HG03460 (cell line): ENCODE measurements around the gene GFRA3.
"Not testable (repeated sequence)": the region's sequence is repeated elsewhere in the genome, so short reads cannot be mapped to it uniquely, and the experiment has no call there.

Experiments used
- ATAC-seq: cut with Tn5 transposase; IDR thresholded peaks from one replicate; pipeline ENCODE4 v1.9.1; 2021; ENCODE audit not compliant: unreplicated experiment

The GFRA3 gene

GRCh38 chr5:138274189-138274853 lies at the start of gene GFRA3:
Gene GFRA3, minus strand, starts transcription at chr5:138274621. Its CDS starts 197 bp downstream, at chr5:138274424.
- ATAC-seq = no peak

- not testable (repeated sequence) for ATAC-seq
Observed at GRCh38 chr5:138318211-138318610, 43.8 kb upstream of the GFRA3 start.

GRCh38 chr5:138316355-138316754 lies 41.9 kb upstream of the GFRA3 start:
- no peak for ATAC-seq

GRCh38 chr5:138315751-138316278 lies 41.4 kb upstream of the GFRA3 start:
- no peak for ATAC-seq

GRCh38 chr5:138305797-138306196 lies 31.4 kb upstream of the GFRA3 start:
- no peak for ATAC-seq

GRCh38 chr5:138303372-138303771 lies 29.0 kb upstream of the GFRA3 start:
- no peak for ATAC-seq

- no peak for ATAC-seq
Observed at GRCh38 chr5:138289296-138289695, 14.9 kb upstream of the GFRA3 start.

- ATAC-seq = no peak
Observed at GRCh38 chr5:138287246-138287645, 12.8 kb upstream of the GFRA3 start.

GRCh38 chr5:138282920-138283742 lies 8.7 kb upstream of the GFRA3 start:
- ATAC-seq = no peak

GRCh38 chr5:138280915-138281314 lies 6.5 kb upstream of the GFRA3 start:
- no peak for ATAC-seq

GRCh38 chr5:138276402-138277054 lies 2.1 kb upstream of the GFRA3 start:
- ATAC-seq = no peak

- ATAC-seq = no peak
Observed at GRCh38 chr5:138275895-138276294, 1.5 kb upstream of the GFRA3 start.

- no peak for ATAC-seq
Observed at GRCh38 chr5:138275379-138275782, 960 bp upstream of the GFRA3 start.

- ATAC-seq = no peak
Observed at GRCh38 chr5:138273834-138274188, 610 bp downstream of the GFRA3 start.

GRCh38 chr5:138272681-138273080 lies 1.7 kb downstream of the GFRA3 start:
- ATAC-seq = no peak

- no peak for ATAC-seq
Observed at GRCh38 chr5:138271281-138271680, 3.1 kb downstream of the GFRA3 start.

GRCh38 chr5:138264183-138264582 lies 10.2 kb downstream of the GFRA3 start:
- ATAC-seq = no peak

GRCh38 chr5:138263581-138263980 lies 10.8 kb downstream of the GFRA3 start:
- ATAC-seq = no peak

GRCh38 chr5:138258704-138259292 lies 15.6 kb downstream of the GFRA3 start:
- no peak for ATAC-seq

- no peak for ATAC-seq
Observed at GRCh38 chr5:138257583-138257982, 16.8 kb downstream of the GFRA3 start.

- ATAC-seq = no peak
Observed at GRCh38 chr5:138252944-138253343, 21.5 kb downstream of the GFRA3 start.
